Thoracic aorta (tissue), 2 donors: ENCODE results near the gene NEURL1. TPM values are rescaled to one million over a fixed set of nuclear protein-coding genes. Genes with fewer than 3 reads are reported as not detected.
A peak's percentile ranks its signal among the peaks of the same experiment; 100 is the strongest.
"Not testable (repeated sequence)": the region's sequence is repeated elsewhere in the genome, so short reads cannot be mapped to it uniquely, and the experiment has no call there.

Experiments used
- ATAC-seq: fragments of 150-250 bp; one replicate; pipeline ENCODE4 v1.8.0; 2017; ENCODE audit warnings: low read depth; ENCODE audit not compliant: insufficient number of reproducible peaks, low FRiP score
- DNase-seq: peaks from one replicate; pipeline ENCODE4 v3.0.0-alpha.2; 2020; ENCODE audit warnings: low spot score
- H3K27ac ChIP-seq, 2 donors: fragments of 200-600 bp; sonication (generic); 1 replicate in 1 of 2; 2 replicates in 1 of 2; pipeline ENCODE4 v1.5.1; 2016; ENCODE audit warnings: mild to moderate bottlenecking in 2 of 2, moderate library complexity in 2 of 2
- H3K27me3 ChIP-seq: fragments of 200-600 bp; sonication (generic); replicated peaks from 2 replicates; pipeline ENCODE4 v1.6.0; 2016; ENCODE audit warnings: mild to moderate bottlenecking; ENCODE audit not compliant: insufficient read depth
- H3K36me3 ChIP-seq: fragments of 200-600 bp; sonication (generic); one replicate; pipeline ENCODE4 v1.5.1; 2016
- H3K4me1 ChIP-seq, 2 donors: fragments of 200-600 bp; sonication (generic); 1 replicate in 1 of 2; 2 replicates in 1 of 2; pipeline versions ENCODE4 v1.5.1 to v1.6.0; 2016; ENCODE audit warnings: low read depth in 2 of 2, mild to moderate bottlenecking in 1 of 2; ENCODE audit not compliant: control insufficient read depth in 1 of 2
- H3K4me3 ChIP-seq: fragments of 200-600 bp; sonication (generic); 2 replicates; pipeline ENCODE4 v1.5.1; 2016; ENCODE audit warnings: mild to moderate bottlenecking
- H3K9me3 ChIP-seq: fragments of 200-600 bp; sonication (generic); 2 replicates; pipeline ENCODE4 v1.5.1; 2016
- total RNA-seq, 2 donors: library from RNA; depleted of rRNA; stranded (reverse); fragments of >200 nt; gene quantifications; one replicate each; pipeline versions ENCODE4 v1.1.0 to v1.2.3, GENCODE V29; 2016
- TF ChIP-seq, protein P1 (sequence below): fragments of 200-600 bp; sonication (generic); IDR thresholded peaks from one replicate; pipeline ENCODE4 v1.5.1; 2019; ENCODE audit warnings: antibody characterized with exemption

The NEURL1 gene
- total RNA-seq, 2 donors from 2014 or later = 0.28 TPM; not detected in 1

DNA sequence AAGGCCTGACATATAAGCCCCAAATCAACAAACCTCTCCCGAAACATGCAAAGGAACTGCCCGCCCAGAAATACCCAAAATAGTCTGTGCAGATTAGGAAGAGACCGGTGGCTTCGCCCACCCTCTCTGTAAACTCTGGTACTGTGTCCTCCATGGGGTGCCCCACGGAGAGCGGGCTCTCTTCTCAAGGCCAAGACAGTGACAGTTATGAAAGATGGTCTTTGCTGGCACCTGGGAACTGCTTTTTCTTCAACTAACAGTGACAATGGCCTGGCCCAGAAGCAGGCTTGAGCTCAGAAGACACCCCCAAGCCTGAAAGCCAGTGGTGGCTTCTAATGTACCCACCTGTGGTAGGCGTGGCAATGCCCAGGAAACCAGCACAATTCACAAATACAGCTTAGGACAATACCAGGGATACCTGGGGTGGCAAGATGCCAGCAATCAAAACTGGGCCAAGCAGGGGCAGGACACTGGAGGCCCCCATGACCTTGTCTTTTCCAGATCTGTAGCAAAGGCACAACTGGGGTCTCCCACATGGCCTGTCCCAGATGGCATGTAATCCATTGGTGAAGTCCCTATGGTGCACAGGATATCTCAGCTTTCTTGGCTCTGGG, 107.6 kb downstream of the NEURL1 start:
- DNase-seq (no peak), ATAC-seq (no peak)
- Histone ChIP-seq H3K4me1 (peaks cover 10 to 43% of the 10 kb centered on the region in 2 donors), H3K27me3 (no peaks in the 10 kb centered on the region), H3K27ac (peak overlapping the region in 1 of 2 donors; percentile 30), H3K36me3 (peaks cover 19% of the 10 kb centered on the region), H3K9me3 (no peaks in the 10 kb centered on the region), H3K4me3 (no peak overlapping the region)
- TF ChIP-seq, protein P1, sequence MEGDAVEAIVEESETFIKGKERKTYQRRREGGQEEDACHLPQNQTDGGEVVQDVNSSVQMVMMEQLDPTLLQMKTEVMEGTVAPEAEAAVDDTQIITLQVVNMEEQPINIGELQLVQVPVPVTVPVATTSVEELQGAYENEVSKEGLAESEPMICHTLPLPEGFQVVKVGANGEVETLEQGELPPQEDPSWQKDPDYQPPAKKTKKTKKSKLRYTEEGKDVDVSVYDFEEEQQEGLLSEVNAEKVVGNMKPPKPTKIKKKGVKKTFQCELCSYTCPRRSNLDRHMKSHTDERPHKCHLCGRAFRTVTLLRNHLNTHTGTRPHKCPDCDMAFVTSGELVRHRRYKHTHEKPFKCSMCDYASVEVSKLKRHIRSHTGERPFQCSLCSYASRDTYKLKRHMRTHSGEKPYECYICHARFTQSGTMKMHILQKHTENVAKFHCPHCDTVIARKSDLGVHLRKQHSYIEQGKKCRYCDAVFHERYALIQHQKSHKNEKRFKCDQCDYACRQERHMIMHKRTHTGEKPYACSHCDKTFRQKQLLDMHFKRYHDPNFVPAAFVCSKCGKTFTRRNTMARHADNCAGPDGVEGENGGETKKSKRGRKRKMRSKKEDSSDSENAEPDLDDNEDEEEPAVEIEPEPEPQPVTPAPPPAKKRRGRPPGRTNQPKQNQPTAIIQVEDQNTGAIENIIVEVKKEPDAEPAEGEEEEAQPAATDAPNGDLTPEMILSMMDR = no peak

DNA sequence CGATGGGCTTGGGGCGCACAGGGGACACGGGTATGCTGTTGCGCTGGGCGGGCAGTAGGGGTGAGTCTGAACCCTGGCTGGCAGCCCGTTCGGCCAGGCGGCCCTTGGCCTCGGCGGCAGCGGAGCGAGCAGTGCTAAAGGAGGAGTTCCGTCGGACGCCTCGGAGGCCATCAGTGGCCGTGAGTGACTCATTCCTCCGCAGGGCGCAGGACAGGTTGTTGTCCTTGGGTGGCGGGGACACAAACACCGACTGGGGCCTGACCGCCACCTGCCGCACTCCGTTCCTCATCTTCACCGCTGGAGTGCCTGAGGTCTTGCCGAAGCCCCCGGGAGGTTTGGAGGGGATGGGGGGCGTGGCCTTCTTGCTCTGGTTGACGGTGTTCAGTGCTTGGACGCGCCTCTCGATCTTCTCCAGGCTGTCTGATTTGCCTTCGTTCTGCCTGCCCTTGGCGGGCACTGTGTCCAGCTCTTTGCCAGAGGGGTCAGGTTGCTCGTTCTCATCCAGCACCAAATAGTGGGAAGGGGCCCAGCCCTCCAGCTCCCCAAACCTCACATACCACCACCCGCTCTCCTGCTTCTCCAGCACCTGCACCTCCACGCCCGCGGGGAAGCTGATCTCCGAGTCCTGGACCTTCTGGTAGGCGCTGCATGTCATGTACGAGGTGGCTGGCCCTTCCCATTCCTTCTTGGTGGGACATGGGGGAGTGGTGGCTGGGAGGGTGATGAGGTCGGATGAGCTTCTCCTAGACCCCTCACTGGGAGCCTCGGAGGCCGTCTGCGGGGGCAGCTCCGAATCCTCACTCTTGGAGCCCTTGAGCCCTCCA, 108.7 kb downstream of the NEURL1 start:
- TF ChIP-seq, protein P1 = no peak
- Histone ChIP-seq H3K9me3 (no peaks in the 10 kb centered on the region), H3K27me3 (no peaks in the 10 kb centered on the region), H3K36me3 (peaks cover 19% of the 10 kb centered on the region), H3K4me1 (peaks cover 10 to 33% of the 10 kb centered on the region in 2 donors), H3K4me3 (no peak overlapping the region), H3K27ac (no peak overlapping the region)
- DNase-seq (no peak), ATAC-seq (no peak)

DNA sequence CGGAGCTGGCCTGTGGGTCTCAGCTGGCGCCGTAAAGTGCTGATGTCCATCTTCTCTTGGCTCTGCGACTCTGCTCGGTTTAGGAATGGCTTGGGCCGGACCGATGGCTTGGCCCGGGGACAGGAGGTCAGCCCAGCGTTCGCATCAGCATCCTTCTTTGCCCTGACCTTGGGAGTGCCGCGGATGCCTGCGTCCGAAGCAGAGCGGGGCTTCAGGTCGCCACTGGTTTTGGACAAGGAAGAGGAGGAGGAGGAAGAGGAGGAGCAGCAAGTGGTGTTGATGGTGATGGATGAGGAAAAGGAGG, 109.3 kb downstream of the NEURL1 start:
- Histone ChIP-seq H3K9me3 (no peaks in the 10 kb centered on the region), H3K36me3 (peaks cover 19% of the 10 kb centered on the region), H3K4me3 (no peak overlapping the region), H3K27ac (no peak overlapping the region), H3K27me3 (no peaks in the 10 kb centered on the region), H3K4me1 (peaks cover 10 to 32% of the 10 kb centered on the region in 2 donors)
- TF ChIP-seq, protein P1 = no peak
- DNase-seq = no peak
- no peak for ATAC-seq

DNA sequence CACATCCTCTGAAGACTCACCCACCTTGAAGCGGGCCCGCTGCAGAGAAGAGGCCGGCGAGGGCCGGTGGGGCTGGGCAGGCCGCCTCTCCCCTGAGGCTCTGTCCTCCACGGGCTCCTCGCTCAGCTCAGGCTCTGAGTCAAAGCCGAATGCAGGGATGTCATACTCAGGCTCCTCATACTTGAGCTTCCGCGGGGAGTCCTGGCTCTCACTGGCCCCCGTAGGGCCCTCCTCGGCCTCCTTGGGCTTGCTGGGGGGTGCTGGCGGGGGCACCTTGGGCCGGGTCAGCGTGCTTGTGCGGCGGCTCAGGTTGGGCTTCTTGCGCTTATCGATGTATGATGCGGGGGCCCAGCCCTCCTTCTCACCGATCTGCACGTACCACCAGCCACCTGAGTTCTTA, 109.9 kb downstream of the NEURL1 start:
- peaks cover 10 to 32% of the 10 kb centered on the region in 2 donors for H3K4me1 ChIP-seq
- no peak overlapping the region for H3K4me3 ChIP-seq
- TF ChIP-seq, protein P1 = no peak
- DNase-seq = no peak
- H3K9me3 ChIP-seq = no peaks in the 10 kb centered on the region
- H3K36me3 ChIP-seq = peaks cover 19% of the 10 kb centered on the region
- no peaks in the 10 kb centered on the region for H3K27me3 ChIP-seq
- ATAC-seq = no peak
- no peak overlapping the region for H3K27ac ChIP-seq

DNA sequence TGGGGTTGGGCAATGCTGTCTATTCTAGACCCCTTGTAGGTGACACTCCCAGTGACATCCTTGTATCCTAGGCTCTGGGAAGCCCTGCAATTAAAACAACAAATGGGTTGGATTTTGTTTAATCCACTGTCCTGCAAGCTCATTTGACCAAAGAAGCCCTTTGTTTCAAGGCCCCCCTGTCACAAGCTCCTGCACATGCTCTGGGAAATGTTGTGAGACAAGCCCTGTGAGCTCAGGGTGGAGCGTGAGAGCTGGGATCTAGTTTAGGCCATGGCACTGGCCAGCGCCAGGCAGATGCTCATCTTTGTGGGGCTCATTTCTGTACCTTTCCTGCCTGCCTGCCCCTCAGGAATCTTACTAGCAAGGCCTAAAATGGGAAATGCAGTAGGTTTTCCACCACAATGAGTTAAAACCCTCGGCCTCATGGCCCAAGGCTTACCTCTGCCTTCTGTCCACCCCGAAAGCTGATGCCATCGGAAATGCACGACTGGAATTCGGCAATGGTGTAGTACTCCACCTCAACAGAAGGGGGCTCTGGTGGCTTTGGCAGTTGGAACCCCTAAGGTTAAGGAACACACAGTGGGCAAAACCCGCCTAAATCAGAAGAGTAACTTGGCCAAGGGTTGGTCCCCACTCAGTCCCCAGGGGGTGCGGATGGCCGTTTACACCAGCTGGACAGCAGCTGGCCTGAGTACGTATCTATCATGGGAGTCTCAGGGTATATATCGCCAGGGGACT, 112.0 kb downstream of the NEURL1 start:
- peaks cover 23% of the 10 kb centered on the region for H3K36me3 ChIP-seq
- no peaks in the 10 kb centered on the region for H3K27me3 ChIP-seq
- H3K4me1 ChIP-seq = peaks cover 6 to 15% of the 10 kb centered on the region in 2 donors
- H3K4me3 ChIP-seq = no peak overlapping the region
- TF ChIP-seq, protein P1 = peak; percentile 92
- no peak overlapping the region for H3K27ac ChIP-seq
- H3K9me3 ChIP-seq = no peaks in the 10 kb centered on the region
- peak; percentile 62 for ATAC-seq
- DNase-seq = peak; percentile 32

DNA sequence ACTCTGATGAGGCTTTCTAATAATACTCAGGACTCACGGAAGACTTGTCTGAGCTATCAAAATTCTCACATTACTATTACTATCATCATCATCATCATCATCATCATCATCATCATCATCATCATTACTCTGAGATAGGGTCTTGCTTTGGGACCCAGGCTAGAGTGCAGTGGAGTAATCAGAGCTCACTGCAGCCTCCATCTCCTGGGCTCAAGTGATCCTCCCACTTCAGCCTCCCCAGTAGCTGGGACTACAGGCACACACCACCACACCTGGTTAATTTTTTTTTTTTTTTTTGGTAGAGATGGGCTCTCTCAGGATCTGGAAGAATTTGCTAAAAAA, 112.6 kb downstream of the NEURL1 start:
- not testable (repeated sequence) for DNase-seq, H3K4me3 ChIP-seq, H3K9me3 ChIP-seq, H3K27me3 ChIP-seq, ATAC-seq, H3K27ac ChIP-seq
- peaks cover 24% of the 10 kb centered on the region for H3K36me3 ChIP-seq
- H3K4me1 ChIP-seq = peaks cover 1 to 12% of the 10 kb centered on the region in 2 donors

DNA sequence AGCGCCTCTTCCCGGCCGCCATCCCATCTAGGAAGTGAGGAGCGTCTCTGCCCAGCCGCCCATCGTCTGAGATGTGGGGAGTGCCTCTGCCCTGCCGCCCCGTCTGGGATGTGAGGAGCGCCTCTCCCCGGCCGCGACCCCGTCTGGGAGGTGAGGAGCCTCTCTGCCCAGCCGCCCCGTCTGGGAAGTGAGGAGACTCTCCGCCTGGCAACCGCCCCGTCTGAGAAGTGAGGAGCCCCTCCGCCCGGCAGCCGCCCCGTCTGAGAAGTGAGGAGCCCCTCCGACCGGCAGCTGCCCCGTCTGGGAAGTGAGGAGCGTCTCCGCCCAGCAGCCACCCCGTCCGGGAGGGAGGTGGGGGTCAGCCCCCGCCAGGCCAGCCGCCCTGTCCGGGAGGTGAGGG, 113.5 kb downstream of the NEURL1 start:
- H3K27ac ChIP-seq, H3K9me3 ChIP-seq, DNase-seq, ATAC-seq, H3K27me3 ChIP-seq, H3K4me3 ChIP-seq: not testable (repeated sequence)
- Histone ChIP-seq H3K4me1 (peaks cover 0 to 11% of the 10 kb centered on the region in 2 donors), H3K36me3 (peaks cover 32% of the 10 kb centered on the region)
